ENCODE data around the gene CDH8. TPM values are rescaled to one million over a fixed set of nuclear protein-coding genes. Genes with fewer than 3 reads are reported as not detected.

The CDH8 gene
- total RNA-seq, 1 experiment from 2014 or later, result 1.7 TPM

DNA sequence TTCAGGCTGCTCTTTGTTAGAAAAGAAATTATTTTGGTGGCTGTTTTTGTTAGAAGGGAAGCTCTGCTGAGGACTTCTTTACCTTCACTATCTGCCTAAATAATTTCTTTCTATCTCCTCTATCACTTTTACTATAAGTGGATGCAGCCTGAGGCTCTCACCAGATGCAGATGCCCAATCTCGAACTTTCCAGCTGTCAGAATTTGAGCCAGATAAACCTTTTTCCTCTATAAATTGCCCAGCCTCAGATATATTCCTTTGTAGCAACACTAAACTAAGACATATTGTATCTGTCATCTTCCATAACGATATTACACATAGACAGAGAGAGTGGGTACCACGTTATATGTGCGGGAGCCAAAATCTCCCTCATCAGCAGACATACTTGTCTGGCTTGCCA is 15.7 kb upstream of the CDH8 start:
- CTCF ChIA-PET, result no interaction called here
- H3K4me1 ChIP-seq, result no peaks in the 10 kb centered on the region
- H3K27me3 ChIP-seq (replicated peaks; ENCODE audit: control insufficient read depth, insufficient read depth, low read length), result no peaks in the 10 kb centered on the region
- H3K36me3 ChIP-seq (ENCODE audit: control insufficient read depth, insufficient read depth, low read length), result no peaks in the 10 kb centered on the region
- DNase-seq, result no peak
- POLR2A ChIA-PET, result no interaction called here
- no peak overlapping the region for H3K4me3 ChIP-seq (ENCODE audit: low read depth, low read length)
- no peaks in the 10 kb centered on the region for H3K9me3 ChIP-seq
- Mint-ChIP-seq H3K4me3 (ENCODE audit: unreplicated experiment) (no peak overlapping the region), H3K9me3 (ENCODE audit: unreplicated experiment) (no peaks in the 10 kb centered on the region), H3K4me1 (ENCODE audit: low read depth, unreplicated experiment) (no peaks in the 10 kb centered on the region), H3K36me3 (ENCODE audit: insufficient read depth, unreplicated experiment) (no peaks in the 10 kb centered on the region), H3K27me3 (ENCODE audit: insufficient read depth, unreplicated experiment) (peaks cover 5% of the 10 kb centered on the region), H3K27ac (ENCODE audit: unreplicated experiment) (no peak overlapping the region)
- intact Hi-C loops (cut with micrococcal nuclease; ENCODE audit: unreplicated experiment), result no loop called here
- TF ChIP-seq, protein P1, sequence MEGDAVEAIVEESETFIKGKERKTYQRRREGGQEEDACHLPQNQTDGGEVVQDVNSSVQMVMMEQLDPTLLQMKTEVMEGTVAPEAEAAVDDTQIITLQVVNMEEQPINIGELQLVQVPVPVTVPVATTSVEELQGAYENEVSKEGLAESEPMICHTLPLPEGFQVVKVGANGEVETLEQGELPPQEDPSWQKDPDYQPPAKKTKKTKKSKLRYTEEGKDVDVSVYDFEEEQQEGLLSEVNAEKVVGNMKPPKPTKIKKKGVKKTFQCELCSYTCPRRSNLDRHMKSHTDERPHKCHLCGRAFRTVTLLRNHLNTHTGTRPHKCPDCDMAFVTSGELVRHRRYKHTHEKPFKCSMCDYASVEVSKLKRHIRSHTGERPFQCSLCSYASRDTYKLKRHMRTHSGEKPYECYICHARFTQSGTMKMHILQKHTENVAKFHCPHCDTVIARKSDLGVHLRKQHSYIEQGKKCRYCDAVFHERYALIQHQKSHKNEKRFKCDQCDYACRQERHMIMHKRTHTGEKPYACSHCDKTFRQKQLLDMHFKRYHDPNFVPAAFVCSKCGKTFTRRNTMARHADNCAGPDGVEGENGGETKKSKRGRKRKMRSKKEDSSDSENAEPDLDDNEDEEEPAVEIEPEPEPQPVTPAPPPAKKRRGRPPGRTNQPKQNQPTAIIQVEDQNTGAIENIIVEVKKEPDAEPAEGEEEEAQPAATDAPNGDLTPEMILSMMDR (IDR thresholded peaks at IDR 0.05; ENCODE audit: insufficient read depth in 1 of 2, low read depth in 1 of 2, low read length in 1 of 2, severe bottlenecking in 1 of 2, unreplicated experiment in 1 of 2), result no peak
- no TSS peak for BruUV-seq (replicated peaks)

DNA sequence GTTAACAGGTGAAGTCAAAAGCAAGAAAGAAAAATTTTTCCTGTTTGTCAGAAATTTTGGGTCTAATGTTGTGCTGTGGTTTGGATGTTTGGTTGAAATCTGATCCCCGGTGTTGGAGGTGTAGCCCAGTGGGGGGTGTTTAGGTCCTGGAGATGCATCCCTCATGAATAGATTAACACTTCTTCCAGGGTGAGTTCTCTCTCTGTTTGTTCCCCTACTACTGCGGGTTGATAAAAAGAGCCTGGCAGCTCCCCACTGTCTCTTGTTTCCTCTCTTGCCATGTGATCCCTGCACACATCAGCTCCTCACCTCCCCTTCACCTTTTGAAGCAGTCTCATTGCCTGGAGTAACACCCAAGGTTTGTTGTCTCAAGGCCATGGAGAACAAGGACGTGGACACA is 14.6 kb upstream of the CDH8 start:
- Mint-ChIP-seq H3K27me3 (ENCODE audit: insufficient read depth, unreplicated experiment) (peaks cover 5% of the 10 kb centered on the region), H3K36me3 (ENCODE audit: insufficient read depth, unreplicated experiment) (no peaks in the 10 kb centered on the region), H3K9me3 (ENCODE audit: unreplicated experiment) (no peaks in the 10 kb centered on the region), H3K27ac (ENCODE audit: unreplicated experiment) (no peak overlapping the region), H3K4me1 (ENCODE audit: low read depth, unreplicated experiment) (no peaks in the 10 kb centered on the region), H3K4me3 (ENCODE audit: unreplicated experiment) (no peak overlapping the region)
- Histone ChIP-seq H3K9me3 (no peaks in the 10 kb centered on the region), H3K27me3 (replicated peaks; ENCODE audit: control insufficient read depth, insufficient read depth, low read length) (no peaks in the 10 kb centered on the region), H3K4me3 (ENCODE audit: low read depth, low read length) (no peak overlapping the region), H3K4me1 (no peaks in the 10 kb centered on the region), H3K36me3 (ENCODE audit: control insufficient read depth, insufficient read depth, low read length) (no peaks in the 10 kb centered on the region)
- ChIA-PET CTCF (no interaction called here), POLR2A (no interaction called here)
- no TSS peak for BruUV-seq (replicated peaks)
- TF ChIP-seq, protein P1 (IDR thresholded peaks at IDR 0.05; ENCODE audit: insufficient read depth in 1 of 2, low read depth in 1 of 2, low read length in 1 of 2, severe bottlenecking in 1 of 2, unreplicated experiment in 1 of 2), result no peak
- DNase-seq, result no peak
- intact Hi-C loops (cut with micrococcal nuclease; ENCODE audit: unreplicated experiment), result no loop called here

DNA sequence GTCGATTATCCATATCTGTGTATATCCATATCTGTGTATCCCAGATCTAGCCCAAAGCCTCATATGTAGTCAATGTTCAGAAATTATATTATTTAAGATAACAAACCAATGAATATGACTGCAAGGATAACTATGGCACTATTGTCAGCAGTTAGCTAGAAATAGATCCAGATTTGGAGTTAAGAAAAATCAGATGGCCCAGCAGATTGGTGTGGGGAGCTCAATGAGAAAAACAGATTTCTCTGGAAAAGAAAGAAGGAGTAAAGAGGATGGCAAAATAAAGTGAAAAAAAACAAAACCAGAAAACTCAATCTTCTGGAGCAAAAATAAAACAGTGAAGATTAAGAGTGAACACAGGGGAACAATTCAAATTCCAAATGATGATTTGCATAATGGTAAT is 10.6 kb upstream of the CDH8 start:
- Mint-ChIP-seq H3K27ac (ENCODE audit: unreplicated experiment) (no peak overlapping the region), H3K36me3 (ENCODE audit: insufficient read depth, unreplicated experiment) (no peaks in the 10 kb centered on the region), H3K4me3 (ENCODE audit: unreplicated experiment) (no peak overlapping the region), H3K4me1 (ENCODE audit: low read depth, unreplicated experiment) (no peaks in the 10 kb centered on the region), H3K27me3 (ENCODE audit: insufficient read depth, unreplicated experiment) (no peaks in the 10 kb centered on the region), H3K9me3 (ENCODE audit: unreplicated experiment) (no peaks in the 10 kb centered on the region)
- no peaks in the 10 kb centered on the region for H3K4me1 ChIP-seq
- ChIA-PET CTCF (interaction anchor here (0.7 kb wide), 1 partner anchor 33 kb away, joined by 3 read pairs; no protein-coding TSS in a partner anchor), POLR2A (no interaction called here)
- no peaks in the 10 kb centered on the region for H3K27me3 ChIP-seq (replicated peaks; ENCODE audit: control insufficient read depth, insufficient read depth, low read length)
- no peak for DNase-seq
- no peaks in the 10 kb centered on the region for H3K9me3 ChIP-seq
- BruUV-seq (replicated peaks), result no TSS peak
- intact Hi-C loops (cut with micrococcal nuclease; ENCODE audit: unreplicated experiment), result no loop called here
- TF ChIP-seq, protein P1 (IDR thresholded peaks at IDR 0.05; ENCODE audit: insufficient read depth in 1 of 2, low read depth in 1 of 2, low read length in 1 of 2, severe bottlenecking in 1 of 2, unreplicated experiment in 1 of 2), result no peak
- no peak overlapping the region for H3K4me3 ChIP-seq (ENCODE audit: low read depth, low read length)
- no peaks in the 10 kb centered on the region for H3K36me3 ChIP-seq (ENCODE audit: control insufficient read depth, insufficient read depth, low read length)

Data from Caco-2 (cell line).